ENCODE measurements around the gene HOTAIR.

GRCh38 chr12:53947743-53948142 is 27.0 kb downstream of the HOTAIR start:
- TF ChIP-seq CTCF (IDR thresholded peaks at IDR 0.05) (no peak), POLR2A (IDR thresholded peaks at IDR 0.05; ENCODE audit: low read length) (no peak), RAD21 (conservative IDR thresholded peaks at IDR 0.05 in 1 of 2, IDR thresholded peaks at IDR 0.05 in 1 of 2) (no peak), USF2 (IDR thresholded peaks at IDR 0.05) (no peak), REST (IDR thresholded peaks at IDR 0.05) (no peak), ELK1 (IDR thresholded peaks at IDR 0.05; ENCODE audit: low read depth, low read length) (no peak), MAX (IDR thresholded peaks at IDR 0.05) (no peak), RFX5 (IDR thresholded peaks at IDR 0.05) (no peak), RCOR1 (IDR thresholded peaks at IDR 0.05; ENCODE audit: low read depth, low read length) (no peak), TP53 (CRISPR knock-in tag; IDR thresholded peaks at IDR 0.05) (no peak), CEBPB (IDR thresholded peaks at IDR 0.05) (no peak), JUN (IDR thresholded peaks at IDR 0.05) (no peak), MAFK (IDR thresholded peaks at IDR 0.05; ENCODE audit: partially characterized antibody) (no peak)

All from A549 (cell line).